GM12878 (cell line): Measurements from ENCODE around the gene TRIM28. TPM values are rescaled to one million over a fixed set of nuclear protein-coding genes. Genes with fewer than 3 reads are reported as not detected.
A peak's percentile ranks its signal among the peaks of the same experiment; 100 is the strongest.

Experiments
- ATF7 ChIP-seq: fragments of 450-650 bp; IDR thresholded peaks from 2 replicates; pipeline ENCODE4 v1.6.1; 2016; ENCODE audit warnings: low read depth, mild to moderate bottlenecking
- BMI1 ChIP-seq: fragments of 450-650 bp; IDR thresholded peaks from 2 replicates; pipeline ENCODE4 v1.6.1; 2016; ENCODE audit warnings: mild to moderate bottlenecking, moderate library complexity, borderline replicate concordance
- CBFB ChIP-seq: IDR thresholded peaks from 2 replicates; pipeline ENCODE4 v1.6.1; 2016; ENCODE audit warnings: antibody characterized with exemption, low read depth
- CHD1 ChIP-seq: IDR thresholded peaks from 2 replicates; pipeline ENCODE4 v1.6.1; 2012; ENCODE audit warnings: low read depth, low read length, improper control_type of control experiment
- EED ChIP-seq: sonication (generic); IDR thresholded peaks from 2 replicates; pipeline ENCODE4 v1.6.1; 2016; ENCODE audit warnings: antibody characterized with exemption, low read depth
- EZH2 ChIP-seq: IDR thresholded peaks from 2 replicates; pipeline ENCODE4 v1.6.1; 2012; ENCODE audit warnings: low read depth, mild to moderate bottlenecking, control low read depth, inconsistent platforms, low read length, borderline replicate concordance; ENCODE audit not compliant: control insufficient read depth
- FOS ChIP-seq: IDR thresholded peaks from 3 replicates; pipeline ENCODE4 v1.6.1; 2011; ENCODE audit warnings: borderline replicate concordance; ENCODE audit not compliant: insufficient read length; ENCODE audit errors: extremely low read depth
- FOXK2 ChIP-seq: fragments of 450-650 bp; IDR thresholded peaks from 2 replicates; pipeline ENCODE4 v1.6.1; 2017; ENCODE audit warnings: mild to moderate bottlenecking, moderate library complexity
- JUNB ChIP-seq: IDR thresholded peaks from 2 replicates; pipeline ENCODE4 v1.6.1; 2016; ENCODE audit warnings: antibody characterized with exemption, mild to moderate bottlenecking
- NR2C1 ChIP-seq: fragments of 450-650 bp; IDR thresholded peaks from 2 replicates; pipeline ENCODE4 v1.6.1; 2017; ENCODE audit warnings: antibody characterized with exemption, mild to moderate bottlenecking, moderate library complexity
- NR2C2 ChIP-seq: IDR thresholded peaks from 2 replicates; pipeline ENCODE4 v1.6.1; 2011; ENCODE audit warnings: borderline replicate concordance, low read depth; ENCODE audit not compliant: control insufficient read depth, insufficient read length
- NR2F1 ChIP-seq: fragments of 450-650 bp; conservative IDR thresholded peaks from 2 replicates; pipeline ENCODE4 v1.6.1; 2017; ENCODE audit warnings: mild to moderate bottlenecking
- RBBP5 ChIP-seq: fragments of 200-600 bp; sonication (generic); conservative IDR thresholded peaks from 2 replicates; pipeline ENCODE4 v1.6.1; 2016
- RELA ChIP-seq: fragments of 450-650 bp; IDR thresholded peaks from 2 replicates; pipeline ENCODE4 v1.8.0; 2014; ENCODE audit warnings: borderline replicate concordance; ENCODE audit not compliant: partially characterized antibody
- RFX5 ChIP-seq: IDR thresholded peaks from 2 replicates; pipeline ENCODE4 v1.6.1; 2011; ENCODE audit warnings: low read depth, low read length, improper control_type of control experiment
- STAT1 ChIP-seq: fragments of 450-650 bp; conservative IDR thresholded peaks from 2 replicates; pipeline ENCODE4 v1.6.1; 2014; ENCODE audit warnings: antibody characterized with exemption, mild to moderate bottlenecking
- TCF12 ChIP-seq: IDR thresholded peaks from 2 replicates; pipeline ENCODE4 v1.6.1; 2011; ENCODE audit warnings: low read depth, mild to moderate bottlenecking, low read length
- ZNF217 ChIP-seq: fragments of 450-650 bp; IDR thresholded peaks from 2 replicates; pipeline ENCODE4 v1.6.1; 2017; ENCODE audit warnings: antibody characterized with exemption, mild to moderate bottlenecking
- polyA plus RNA-seq, 11 experiments: library from polyadenylated mRNA; depleted of rRNA in 4 of 11; unstranded in 6 of 11; stranded (reverse) in 5 of 11; fragments of >200 nt; fragmentation: Nextera tagmentation in 4 of 11; fragmentation: Illumina TruSeq in 1 of 11; extraction: Ambion mirVana in 4 of 11; extraction: Trizol in 1 of 11; gene quantifications; 1 replicate in 1 of 11; 2 replicates in 10 of 11; pipeline versions ENCODE4 v1.2.1 to v1.2.3, GENCODE V29; 2011 to 2016; ENCODE audit warnings: inconsistent platforms in 2 of 11, missing spikeins in 2 of 11, low read depth in 1 of 11
- total RNA-seq, 4 experiments: library from RNA; depleted of rRNA in 3 of 4; stranded (reverse); fragments of >200 nt in 3 of 4; fragmentation: Illumina TruSeq in 1 of 4; extraction: Trizol in 1 of 4; gene quantifications; 2 replicates each; pipeline versions ENCODE4 v1.2.1 to v1.2.3, GENCODE V29; 2013 to 2021
- TF ChIP-seq, protein P1 (sequence below): IDR thresholded peaks from 2 replicates; pipeline ENCODE4 v1.6.1; 2011; ENCODE audit warnings: low read depth, low read length, improper control_type of control experiment, borderline replicate concordance
- TF ChIP-seq, protein P2 (sequence below): fragments of 450-650 bp; formaldehyde crosslinking; IDR thresholded peaks from 2 replicates; pipeline ENCODE4 v1.4.0; 2022; ENCODE audit warnings: mild to moderate bottlenecking, moderate library complexity
- TF ChIP-seq, protein P3 (sequence below): fragments of 450-650 bp; IDR thresholded peaks from 2 replicates; pipeline ENCODE4 v1.6.1; 2016; ENCODE audit warnings: mild to moderate bottlenecking
- TF ChIP-seq, protein P4 (sequence below): fragments of 450-650 bp; IDR thresholded peaks from 2 replicates; pipeline ENCODE4 v1.6.1; 2017; ENCODE audit warnings: mild to moderate bottlenecking, low read depth, inconsistent platforms; ENCODE audit not compliant: poor library complexity, severe bottlenecking

The TRIM28 gene
- total and polyA plus RNA-seq, 10 of the 15 experiments (the other 5 are each of a cell fraction or from before 2014, with no cell fraction given) = 5.0 to 650 (median 296) TPM

DNA sequence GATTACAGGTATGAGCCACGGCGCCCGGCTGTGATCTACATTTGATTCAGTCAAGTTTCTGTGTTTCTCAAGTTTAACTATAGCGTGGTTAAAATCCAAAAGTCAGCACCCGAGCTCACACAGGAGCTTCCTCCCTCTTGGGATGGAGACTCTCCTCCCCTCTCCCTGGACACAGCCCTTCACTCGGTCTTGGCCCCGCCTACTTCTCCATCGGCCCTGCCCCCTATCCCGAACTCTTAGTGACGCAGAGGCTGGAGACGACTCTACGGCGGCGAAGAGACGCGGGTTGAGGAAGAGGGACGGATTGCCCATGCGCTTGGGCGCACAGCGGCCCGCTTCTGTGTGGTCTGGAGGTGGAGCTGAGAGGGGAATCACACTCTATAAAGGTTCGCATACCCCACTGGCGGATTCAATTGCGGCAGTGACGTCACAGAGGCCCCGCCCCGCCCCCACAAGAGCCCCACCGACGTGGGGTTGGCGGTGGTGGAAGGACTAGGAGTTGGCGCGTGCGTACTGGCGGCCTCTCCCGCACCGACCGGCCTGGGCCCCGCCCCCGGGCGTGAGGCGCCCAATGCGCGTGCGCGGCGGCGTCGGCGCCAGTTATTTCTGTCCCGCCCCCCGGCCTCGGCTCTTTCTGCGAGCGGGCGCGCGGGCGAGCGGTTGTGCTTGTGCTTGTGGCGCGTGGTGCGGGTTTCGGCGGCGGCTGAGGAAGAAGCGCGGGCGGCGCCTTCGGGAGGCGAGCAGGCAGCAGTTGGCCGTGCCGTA is at the start of gene TRIM28 (continued):
- TF ChIP-seq, protein P1, sequence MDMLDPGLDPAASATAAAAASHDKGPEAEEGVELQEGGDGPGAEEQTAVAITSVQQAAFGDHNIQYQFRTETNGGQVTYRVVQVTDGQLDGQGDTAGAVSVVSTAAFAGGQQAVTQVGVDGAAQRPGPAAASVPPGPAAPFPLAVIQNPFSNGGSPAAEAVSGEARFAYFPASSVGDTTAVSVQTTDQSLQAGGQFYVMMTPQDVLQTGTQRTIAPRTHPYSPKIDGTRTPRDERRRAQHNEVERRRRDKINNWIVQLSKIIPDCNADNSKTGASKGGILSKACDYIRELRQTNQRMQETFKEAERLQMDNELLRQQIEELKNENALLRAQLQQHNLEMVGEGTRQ = no peak
- TF ChIP-seq CHD1 = 0 out of 2 replicates have a peak, but pooled peaks have one; percentile 43
- no peak for TF ChIP-seq NR2C1
- no peak for TF ChIP-seq STAT1
- no peak; the same call in 1 of the 2 replicates for TF ChIP-seq NR2F1
- TF ChIP-seq RFX5 = no peak
- TF ChIP-seq BMI1 = no peak
- TF ChIP-seq NR2C2 = no peak
- TF ChIP-seq JUNB = no peak
- no peak for TF ChIP-seq ZNF217
- TF ChIP-seq RELA = no peak
- no peak for TF ChIP-seq EZH2
- TF ChIP-seq FOS = no peak
- TF ChIP-seq CBFB = peak; percentile 52; the same call in 1 of the 2 replicates
- no peak for TF ChIP-seq FOXK2
- no peak for TF ChIP-seq RBBP5
- TF ChIP-seq, protein P2, sequence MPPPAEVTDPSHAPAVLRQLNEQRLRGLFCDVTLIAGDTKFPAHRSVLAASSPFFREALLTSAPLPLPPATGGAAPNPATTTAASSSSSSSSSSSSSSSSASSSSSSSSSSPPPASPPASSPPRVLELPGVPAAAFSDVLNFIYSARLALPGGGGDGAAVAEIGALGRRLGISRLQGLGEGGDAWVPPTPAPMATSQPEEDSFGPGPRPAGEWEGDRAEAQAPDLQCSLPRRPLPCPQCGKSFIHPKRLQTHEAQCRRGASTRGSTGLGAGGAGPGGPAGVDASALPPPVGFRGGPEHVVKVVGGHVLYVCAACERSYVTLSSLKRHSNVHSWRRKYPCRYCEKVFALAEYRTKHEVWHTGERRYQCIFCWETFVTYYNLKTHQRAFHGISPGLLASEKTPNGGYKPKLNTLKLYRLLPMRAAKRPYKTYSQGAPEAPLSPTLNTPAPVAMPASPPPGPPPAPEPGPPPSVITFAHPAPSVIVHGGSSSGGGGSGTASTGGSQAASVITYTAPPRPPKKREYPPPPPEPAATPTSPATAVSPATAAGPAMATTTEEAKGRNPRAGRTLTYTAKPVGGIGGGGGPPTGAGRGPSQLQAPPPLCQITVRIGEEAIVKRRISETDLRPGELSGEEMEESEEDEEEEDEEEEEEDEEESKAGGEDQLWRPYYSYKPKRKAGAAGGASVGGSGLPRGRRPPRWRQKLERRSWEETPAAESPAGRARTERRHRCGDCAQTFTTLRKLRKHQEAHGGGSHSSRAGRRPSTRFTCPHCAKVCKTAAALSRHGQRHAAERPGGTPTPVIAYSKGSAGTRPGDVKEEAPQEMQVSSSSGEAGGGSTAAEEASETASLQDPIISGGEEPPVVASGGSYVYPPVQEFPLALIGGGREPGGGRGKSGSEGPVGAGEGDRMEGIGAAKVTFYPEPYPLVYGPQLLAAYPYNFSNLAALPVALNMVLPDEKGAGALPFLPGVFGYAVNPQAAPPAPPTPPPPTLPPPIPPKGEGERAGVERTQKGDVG = no peak
- TF ChIP-seq, protein P3, sequence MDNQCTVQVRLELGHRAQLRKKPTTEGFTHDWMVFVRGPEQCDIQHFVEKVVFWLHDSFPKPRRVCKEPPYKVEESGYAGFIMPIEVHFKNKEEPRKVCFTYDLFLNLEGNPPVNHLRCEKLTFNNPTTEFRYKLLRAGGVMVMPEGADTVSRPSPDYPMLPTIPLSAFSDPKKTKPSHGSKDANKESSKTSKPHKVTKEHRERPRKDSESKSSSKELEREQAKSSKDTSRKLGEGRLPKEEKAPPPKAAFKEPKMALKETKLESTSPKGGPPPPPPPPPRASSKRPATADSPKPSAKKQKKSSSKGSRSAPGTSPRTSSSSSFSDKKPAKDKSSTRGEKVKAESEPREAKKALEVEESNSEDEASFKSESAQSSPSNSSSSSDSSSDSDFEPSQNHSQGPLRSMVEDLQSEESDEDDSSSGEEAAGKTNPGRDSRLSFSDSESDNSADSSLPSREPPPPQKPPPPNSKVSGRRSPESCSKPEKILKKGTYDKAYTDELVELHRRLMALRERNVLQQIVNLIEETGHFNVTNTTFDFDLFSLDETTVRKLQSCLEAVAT = peak; percentile 33; the same call in 1 of the 2 replicates
- peak; percentile 58; the same call in 1 of the 2 replicates for TF ChIP-seq EED
- no peak for TF ChIP-seq TCF12
- TF ChIP-seq, protein P4, sequence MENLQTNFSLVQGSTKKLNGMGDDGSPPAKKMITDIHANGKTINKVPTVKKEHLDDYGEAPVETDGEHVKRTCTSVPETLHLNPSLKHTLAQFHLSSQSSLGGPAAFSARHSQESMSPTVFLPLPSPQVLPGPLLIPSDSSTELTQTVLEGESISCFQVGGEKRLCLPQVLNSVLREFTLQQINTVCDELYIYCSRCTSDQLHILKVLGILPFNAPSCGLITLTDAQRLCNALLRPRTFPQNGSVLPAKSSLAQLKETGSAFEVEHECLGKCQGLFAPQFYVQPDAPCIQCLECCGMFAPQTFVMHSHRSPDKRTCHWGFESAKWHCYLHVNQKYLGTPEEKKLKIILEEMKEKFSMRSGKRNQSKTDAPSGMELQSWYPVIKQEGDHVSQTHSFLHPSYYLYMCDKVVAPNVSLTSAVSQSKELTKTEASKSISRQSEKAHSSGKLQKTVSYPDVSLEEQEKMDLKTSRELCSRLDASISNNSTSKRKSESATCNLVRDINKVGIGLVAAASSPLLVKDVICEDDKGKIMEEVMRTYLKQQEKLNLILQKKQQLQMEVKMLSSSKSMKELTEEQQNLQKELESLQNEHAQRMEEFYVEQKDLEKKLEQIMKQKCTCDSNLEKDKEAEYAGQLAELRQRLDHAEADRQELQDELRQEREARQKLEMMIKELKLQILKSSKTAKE = no peak
- peak; percentile 97 for TF ChIP-seq ATF7
